ENCODE results near the gene ACTN4.

DNA sequence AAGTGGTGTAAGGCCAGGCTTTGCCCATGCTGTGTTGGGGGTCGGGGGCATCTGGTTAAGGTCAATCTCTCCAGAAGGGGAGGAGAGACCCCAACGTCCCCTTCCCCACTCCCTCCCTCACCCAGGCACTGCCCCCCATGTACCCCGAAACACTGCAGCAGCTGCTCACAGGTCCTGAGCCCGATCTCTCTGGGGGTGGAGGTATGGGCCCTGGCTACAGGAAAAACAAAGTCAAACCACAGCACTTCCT, 86.7 kb downstream of the ACTN4 start:
- no peak for TF ChIP-seq POLR2A (IDR thresholded peaks at IDR 0.05)
- TF ChIP-seq, protein P1, sequence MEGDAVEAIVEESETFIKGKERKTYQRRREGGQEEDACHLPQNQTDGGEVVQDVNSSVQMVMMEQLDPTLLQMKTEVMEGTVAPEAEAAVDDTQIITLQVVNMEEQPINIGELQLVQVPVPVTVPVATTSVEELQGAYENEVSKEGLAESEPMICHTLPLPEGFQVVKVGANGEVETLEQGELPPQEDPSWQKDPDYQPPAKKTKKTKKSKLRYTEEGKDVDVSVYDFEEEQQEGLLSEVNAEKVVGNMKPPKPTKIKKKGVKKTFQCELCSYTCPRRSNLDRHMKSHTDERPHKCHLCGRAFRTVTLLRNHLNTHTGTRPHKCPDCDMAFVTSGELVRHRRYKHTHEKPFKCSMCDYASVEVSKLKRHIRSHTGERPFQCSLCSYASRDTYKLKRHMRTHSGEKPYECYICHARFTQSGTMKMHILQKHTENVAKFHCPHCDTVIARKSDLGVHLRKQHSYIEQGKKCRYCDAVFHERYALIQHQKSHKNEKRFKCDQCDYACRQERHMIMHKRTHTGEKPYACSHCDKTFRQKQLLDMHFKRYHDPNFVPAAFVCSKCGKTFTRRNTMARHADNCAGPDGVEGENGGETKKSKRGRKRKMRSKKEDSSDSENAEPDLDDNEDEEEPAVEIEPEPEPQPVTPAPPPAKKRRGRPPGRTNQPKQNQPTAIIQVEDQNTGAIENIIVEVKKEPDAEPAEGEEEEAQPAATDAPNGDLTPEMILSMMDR (IDR thresholded peaks at IDR 0.05), result no peak
- no peak for TF ChIP-seq EP300 (IDR thresholded peaks at IDR 0.05)

All from ovary (tissue), 3 donors.